LNCAP (cell line): ENCODE results near the gene MIGA1.

ENCODE experiments used
- TF ChIP-seq, protein P1 (sequence below): fragments of 450-650 bp; IDR thresholded peaks from 2 replicates; pipeline ENCODE4 v1.5.1; 2017; ENCODE audit warnings: mild to moderate bottlenecking

MIGA1 gene

DNA sequence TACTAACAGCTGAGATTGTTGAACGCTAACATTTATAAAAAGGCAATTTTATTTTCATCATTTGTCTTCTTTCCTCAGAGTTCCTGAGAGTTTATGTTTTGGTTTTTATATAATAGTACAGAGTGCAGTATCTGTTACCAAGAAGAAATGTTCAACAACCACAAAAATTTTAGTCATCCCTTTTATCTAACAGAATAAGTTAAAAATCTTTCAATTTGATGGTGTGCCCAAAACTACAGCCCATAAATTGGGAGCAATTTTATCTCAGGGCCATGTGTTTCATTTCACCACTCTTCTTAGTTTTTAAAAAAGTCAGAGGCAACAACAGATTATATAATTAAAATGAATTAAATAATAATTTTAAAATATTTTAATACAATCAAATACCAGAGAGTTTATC, 146.1 kb downstream of the MIGA1 start:
- TF ChIP-seq, protein P1, sequence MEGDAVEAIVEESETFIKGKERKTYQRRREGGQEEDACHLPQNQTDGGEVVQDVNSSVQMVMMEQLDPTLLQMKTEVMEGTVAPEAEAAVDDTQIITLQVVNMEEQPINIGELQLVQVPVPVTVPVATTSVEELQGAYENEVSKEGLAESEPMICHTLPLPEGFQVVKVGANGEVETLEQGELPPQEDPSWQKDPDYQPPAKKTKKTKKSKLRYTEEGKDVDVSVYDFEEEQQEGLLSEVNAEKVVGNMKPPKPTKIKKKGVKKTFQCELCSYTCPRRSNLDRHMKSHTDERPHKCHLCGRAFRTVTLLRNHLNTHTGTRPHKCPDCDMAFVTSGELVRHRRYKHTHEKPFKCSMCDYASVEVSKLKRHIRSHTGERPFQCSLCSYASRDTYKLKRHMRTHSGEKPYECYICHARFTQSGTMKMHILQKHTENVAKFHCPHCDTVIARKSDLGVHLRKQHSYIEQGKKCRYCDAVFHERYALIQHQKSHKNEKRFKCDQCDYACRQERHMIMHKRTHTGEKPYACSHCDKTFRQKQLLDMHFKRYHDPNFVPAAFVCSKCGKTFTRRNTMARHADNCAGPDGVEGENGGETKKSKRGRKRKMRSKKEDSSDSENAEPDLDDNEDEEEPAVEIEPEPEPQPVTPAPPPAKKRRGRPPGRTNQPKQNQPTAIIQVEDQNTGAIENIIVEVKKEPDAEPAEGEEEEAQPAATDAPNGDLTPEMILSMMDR, result no peak

DNA sequence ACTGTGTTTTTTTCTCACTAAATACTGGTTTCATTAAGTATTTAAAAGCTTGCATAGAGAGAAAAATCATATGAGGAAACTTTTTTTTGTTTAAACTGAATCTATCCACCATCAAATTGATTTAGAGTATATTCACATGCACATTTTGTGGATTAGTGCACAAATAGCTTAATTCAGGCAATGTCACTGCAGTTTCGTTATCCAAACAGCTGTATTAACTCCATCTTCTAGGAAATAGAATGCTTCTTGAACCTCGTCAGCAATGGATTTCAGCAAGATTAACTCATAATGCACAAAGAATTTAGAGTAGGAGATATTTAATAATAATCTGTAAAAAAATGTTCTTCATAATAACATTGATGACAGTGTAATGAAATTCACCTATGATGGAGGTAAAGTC, 146.5 kb downstream of the MIGA1 start:
- TF ChIP-seq, protein P1, result no peak

DNA sequence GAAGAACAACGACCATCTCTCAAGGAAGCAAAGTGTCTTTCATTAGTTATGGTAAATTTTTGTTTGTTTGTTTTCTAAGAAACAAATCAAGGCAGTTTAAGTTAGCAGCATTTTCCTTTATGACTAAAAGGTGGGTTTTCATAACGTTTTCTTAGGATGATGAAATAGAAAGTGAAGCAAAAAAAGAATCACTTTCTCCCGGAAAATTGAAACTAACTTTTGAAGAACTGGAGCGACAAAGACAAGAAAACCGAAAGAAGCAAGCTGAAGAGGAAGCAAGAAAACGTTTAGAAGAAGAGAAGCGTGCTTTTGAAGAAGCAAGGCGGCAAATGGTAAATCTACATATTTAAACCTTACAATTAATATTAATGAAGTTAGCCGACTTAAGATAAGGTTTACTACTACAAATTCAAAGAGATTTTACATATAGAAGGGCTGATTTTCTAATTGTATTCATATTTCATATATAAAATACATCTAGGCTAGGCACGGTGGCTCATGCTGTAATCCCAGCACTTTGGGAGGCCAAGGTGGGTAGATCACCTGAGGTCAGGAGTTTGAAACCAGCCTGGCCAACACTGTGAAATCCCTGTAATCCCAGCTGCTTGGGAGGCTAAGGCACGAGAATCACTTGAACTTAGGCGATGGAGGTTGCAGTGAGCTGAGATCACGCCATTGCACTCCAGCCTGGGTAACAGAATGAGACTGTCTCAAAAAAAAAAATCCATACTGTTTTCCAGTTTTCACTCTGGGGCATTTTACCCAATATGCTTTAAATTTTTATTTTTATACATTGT, 147.3 kb downstream of the MIGA1 start:
- TF ChIP-seq, protein P1, result no peak

DNA sequence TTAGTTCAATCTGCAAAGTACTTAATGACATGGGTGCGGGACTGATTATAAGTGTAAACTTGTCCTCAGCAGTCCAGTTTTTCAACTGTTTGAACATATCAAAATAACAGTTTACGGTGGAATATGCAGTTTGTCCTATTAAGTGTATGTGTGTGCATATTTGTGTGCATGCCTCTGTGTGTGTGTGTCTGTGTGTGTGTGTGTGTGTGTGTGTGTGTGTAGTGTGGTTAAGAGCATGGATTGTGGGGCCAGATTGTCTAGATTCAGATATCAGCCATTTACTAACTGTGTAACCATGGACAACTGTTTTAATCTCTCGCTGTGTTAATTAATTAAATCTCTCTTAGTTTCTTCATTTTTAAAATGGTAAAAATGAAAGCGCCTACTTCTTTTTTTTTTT, 148.0 kb downstream of the MIGA1 start:
- TF ChIP-seq, protein P1, result no peak
